ENCODE measurements around the gene ARL16. TPM values are rescaled to one million over a fixed set of nuclear protein-coding genes. Genes with fewer than 3 reads are reported as not detected.

Gene ARL16
- total RNA-seq, 4 donors from 2014 or later: 22.1 to 37.9 (median 34.3) TPM

DNA sequence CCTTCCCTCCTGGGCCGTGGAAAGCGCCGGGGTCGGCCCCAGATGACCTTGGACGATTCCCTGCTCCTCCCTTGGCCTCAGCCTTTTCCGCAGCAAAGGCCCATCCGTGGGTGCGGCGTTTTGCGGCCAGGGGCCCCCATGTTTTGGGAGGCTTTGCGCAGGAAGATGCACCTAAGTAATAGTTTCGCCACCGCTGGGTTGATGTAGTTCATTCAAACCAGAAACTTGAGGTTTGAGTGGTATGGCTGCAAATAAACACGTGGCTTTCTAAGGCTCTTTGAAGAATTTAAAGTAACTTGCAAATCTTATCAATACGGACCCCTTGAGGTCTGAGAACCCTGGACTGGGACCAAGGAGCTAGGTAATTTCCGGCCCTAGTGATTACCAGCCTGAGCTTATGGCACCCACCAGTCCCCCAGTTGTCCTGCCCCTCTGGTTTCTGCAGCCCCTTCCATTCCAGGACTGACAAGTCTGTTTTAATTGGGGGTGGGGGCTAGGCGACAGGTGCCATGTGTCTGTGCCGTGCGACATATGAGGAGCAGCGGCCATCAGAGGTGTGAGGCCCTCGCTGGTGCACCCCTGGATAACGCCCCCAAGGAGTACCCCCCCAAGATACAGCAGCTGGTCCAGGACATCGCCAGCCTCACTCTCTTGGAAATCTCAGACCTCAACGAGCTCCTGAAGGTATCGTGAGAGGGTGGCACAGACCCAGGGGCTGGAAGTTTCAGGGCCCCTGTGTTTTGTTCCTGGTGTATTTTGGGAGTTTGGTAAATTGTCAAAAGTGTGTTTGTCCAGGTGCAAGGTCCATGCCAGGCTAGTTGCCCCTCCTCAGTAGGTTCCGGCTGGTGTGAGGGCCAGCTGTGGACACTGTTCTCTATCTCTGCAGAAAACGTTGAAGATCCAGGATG is 20.4 kb upstream of the ARL16 start:
- peaks cover 0 to 65% (median 4%) of the 10 kb centered on the region in 3 donors for H3K36me3 ChIP-seq
- H3K4me1 ChIP-seq: peaks cover 0 to 36% (median 25%) of the 10 kb centered on the region in 4 donors
- WGBS, 2 donors: 27 to 39% methylated on average over 20 to 26 of the region's 27 CpGs
- TF ChIP-seq POLR2A (IDR thresholded peaks at IDR 0.05) (no peak), EP300 (IDR thresholded peaks at IDR 0.05) (no peak)
- TF ChIP-seq, protein P1, sequence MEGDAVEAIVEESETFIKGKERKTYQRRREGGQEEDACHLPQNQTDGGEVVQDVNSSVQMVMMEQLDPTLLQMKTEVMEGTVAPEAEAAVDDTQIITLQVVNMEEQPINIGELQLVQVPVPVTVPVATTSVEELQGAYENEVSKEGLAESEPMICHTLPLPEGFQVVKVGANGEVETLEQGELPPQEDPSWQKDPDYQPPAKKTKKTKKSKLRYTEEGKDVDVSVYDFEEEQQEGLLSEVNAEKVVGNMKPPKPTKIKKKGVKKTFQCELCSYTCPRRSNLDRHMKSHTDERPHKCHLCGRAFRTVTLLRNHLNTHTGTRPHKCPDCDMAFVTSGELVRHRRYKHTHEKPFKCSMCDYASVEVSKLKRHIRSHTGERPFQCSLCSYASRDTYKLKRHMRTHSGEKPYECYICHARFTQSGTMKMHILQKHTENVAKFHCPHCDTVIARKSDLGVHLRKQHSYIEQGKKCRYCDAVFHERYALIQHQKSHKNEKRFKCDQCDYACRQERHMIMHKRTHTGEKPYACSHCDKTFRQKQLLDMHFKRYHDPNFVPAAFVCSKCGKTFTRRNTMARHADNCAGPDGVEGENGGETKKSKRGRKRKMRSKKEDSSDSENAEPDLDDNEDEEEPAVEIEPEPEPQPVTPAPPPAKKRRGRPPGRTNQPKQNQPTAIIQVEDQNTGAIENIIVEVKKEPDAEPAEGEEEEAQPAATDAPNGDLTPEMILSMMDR (IDR thresholded peaks at IDR 0.05): no peak
- H3K4me3 ChIP-seq: peak overlapping the region; percentile 71 to 99 (median 92)
- DNase-seq (ENCODE audit: low spot score in 2 of 2): no peak
- H3K9me3 ChIP-seq: no peaks in the 10 kb centered on the region
- no peaks in the 10 kb centered on the region for H3K27me3 ChIP-seq
- peak overlapping the region; percentile 85 to 96 (median 95) for H3K27ac ChIP-seq

DNA sequence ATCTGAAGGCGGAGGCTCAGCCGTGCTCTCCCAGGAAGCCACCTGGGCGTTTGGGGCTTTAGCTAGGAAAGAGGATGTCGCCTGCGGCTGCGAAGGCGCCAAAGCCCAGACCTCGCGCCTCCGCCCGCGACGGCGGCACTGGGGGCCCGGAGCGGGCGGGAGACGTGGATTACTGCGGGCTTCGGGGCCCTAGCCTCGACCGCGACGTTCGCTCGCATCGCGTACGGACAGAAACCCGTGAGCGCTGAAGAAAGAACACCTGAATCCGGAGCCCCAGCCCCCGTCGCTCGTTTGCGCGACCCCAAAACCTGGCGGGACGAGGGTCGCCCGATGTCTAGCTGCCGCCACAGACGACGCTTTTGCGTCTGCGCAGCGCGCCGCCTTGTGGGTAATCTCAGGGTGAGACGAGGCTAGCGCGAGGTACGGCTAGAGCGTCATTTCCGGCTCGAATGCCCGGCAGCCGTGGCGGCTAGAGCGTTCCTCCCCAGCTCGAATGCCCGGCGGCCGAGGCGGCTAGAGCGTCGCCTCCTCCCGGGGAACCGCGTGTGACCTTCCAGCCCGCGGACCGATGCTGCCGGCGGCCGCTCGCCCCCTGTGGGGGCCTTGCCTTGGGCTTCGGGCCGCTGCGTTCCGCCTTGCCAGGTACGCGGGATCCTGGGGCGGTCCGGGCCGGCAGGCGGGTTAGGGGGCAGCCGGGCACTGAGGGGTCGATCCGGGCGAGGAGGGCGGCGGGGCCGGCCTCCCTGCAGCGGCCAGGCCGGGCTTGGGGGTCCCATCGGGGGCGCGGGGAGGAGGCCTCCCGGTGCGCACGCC is 19.5 kb upstream of the ARL16 start, which contains the start of gene MRPL12:
Gene MRPL12, plus strand, starts transcription at position 434 of the 813 bp plus-strand sequence. Its CDS starts 135 bp downstream, at position 569.
- peak; percentile 97 to 99 for TF ChIP-seq EP300 (IDR thresholded peaks at IDR 0.05)
- TF ChIP-seq, protein P1 (IDR thresholded peaks at IDR 0.05): peak; percentile 10 to 74 (median 31)
- TF ChIP-seq POLR2A (IDR thresholded peaks at IDR 0.05): peak; percentile 77 to 81
- no peaks in the 10 kb centered on the region for H3K27me3 ChIP-seq
- peak; percentile 82 to 90 for DNase-seq (ENCODE audit: low spot score in 2 of 2)
- peaks cover 0 to 69% (median 4%) of the 10 kb centered on the region in 3 donors for H3K36me3 ChIP-seq
- 1 to 3% methylated on average over 21 to 41 of the region's 102 CpGs for WGBS, 2 donors
- peaks cover 0 to 36% (median 25%) of the 10 kb centered on the region in 4 donors for H3K4me1 ChIP-seq
- peak within 1 kb of the TSS; percentile 71 to 99 (median 92) for H3K4me3 ChIP-seq
- H3K9me3 ChIP-seq: no peaks in the 10 kb centered on the region
- H3K27ac ChIP-seq: peak within 1 kb of the TSS; percentile 85 to 96 (median 95)

DNA sequence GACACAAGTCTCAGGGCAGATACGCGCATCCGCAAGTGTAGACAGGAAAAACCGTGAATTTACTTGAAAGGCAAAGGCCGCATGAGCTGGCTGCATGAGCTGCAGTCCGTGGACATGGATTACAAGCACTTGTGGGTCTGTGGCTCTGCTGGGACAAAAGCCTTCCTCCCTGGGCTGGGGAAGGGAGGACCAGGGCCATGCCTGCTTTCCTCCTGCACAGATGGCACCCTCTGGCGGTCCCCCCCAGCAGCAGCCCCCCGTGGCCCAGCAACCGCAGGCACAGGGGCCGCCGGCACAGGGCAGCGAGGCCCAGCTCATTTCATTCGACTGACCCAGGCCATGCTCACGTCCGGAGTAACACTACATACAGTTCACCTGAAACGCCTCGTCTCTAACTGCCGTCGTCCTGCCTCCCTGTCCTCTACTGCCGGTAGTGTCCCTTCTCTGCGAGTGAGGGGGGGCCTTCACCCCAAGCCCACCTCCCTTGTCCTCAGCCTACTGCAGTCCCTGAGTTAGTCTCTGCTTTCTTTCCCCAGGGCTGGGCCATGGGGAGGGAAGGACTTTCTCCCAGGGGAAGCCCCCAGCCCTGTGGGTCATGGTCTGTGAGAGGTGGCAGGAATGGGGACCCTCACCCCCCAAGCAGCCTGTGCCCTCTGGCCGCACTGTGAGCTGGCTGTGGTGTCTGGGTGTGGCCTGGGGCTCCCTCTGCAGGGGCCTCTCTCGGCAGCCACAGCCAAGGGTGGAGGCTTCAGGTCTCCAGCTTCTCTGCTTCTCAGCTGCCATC is 17.9 kb upstream of the ARL16 start:
- 74 to 77% methylated on average over 18 to 20 of the region's 23 CpGs for WGBS, 2 donors
- no peak for TF ChIP-seq EP300 (IDR thresholded peaks at IDR 0.05)
- no peak for TF ChIP-seq POLR2A (IDR thresholded peaks at IDR 0.05)
- TF ChIP-seq, protein P1 (IDR thresholded peaks at IDR 0.05): no peak
- Histone ChIP-seq H3K4me1 (peaks cover 0 to 36% (median 25%) of the 10 kb centered on the region in 4 donors), H3K9me3 (no peaks in the 10 kb centered on the region), H3K27ac (no peak overlapping the region), H3K27me3 (no peaks in the 10 kb centered on the region), H3K4me3 (peak overlapping the region in 1 of 4 donors; percentile 71), H3K36me3 (peaks cover 0 to 69% (median 9%) of the 10 kb centered on the region in 3 donors)
- no peak for DNase-seq (ENCODE audit: low spot score in 2 of 2)

DNA sequence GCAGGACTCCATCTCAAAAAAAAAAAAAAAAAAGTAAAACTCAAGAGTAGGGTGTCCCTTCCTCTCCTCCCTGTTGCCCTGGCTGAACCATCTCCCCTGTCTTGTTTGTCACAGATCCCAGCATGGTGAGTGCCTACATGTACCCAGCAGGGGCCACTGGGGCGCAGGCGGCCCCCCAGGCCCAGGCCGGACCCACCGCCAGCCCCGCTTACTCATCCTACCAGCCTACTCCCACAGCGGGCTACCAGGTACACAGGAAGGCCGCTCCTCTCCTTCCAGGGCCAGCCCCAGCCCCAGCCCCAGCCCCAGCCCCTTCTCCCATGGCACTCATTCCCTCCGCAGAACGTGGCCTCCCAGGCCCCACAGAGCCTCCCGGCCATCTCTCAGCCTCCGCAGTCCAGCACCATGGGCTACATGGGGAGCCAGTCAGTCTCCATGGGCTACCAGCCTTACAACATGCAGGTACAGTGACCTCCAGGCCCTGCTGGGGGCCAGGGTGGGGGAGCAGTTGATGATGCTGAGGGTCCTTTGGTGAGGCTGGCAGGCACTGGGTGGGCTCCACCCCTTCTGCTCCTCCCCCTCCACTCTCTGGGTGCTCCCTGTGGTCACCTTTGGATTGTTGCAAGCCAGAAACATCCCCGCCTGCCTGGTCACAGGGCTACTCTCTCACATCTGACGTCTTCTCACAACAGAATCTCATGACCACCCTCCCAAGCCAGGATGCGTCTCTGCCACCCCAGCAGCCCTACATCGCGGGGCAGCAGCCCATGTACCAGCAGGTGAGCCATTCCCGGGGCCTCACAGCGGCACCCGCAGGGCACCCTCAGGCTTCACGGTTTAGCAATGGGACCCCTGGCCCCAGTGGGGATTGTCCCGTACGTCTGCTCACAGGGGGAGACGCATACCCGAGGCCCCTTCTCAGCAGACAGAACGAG is 17.0 kb upstream of the ARL16 start:
- DNase-seq (ENCODE audit: low spot score in 2 of 2): no peak
- Histone ChIP-seq H3K4me3 (no peak overlapping the region), H3K36me3 (peaks cover 3 to 69% (median 8%) of the 10 kb centered on the region in 3 donors), H3K27me3 (no peaks in the 10 kb centered on the region), H3K27ac (no peak overlapping the region), H3K9me3 (no peaks in the 10 kb centered on the region), H3K4me1 (peaks cover 0 to 36% (median 25%) of the 10 kb centered on the region in 4 donors)
- TF ChIP-seq EP300 (IDR thresholded peaks at IDR 0.05) (no peak), POLR2A (IDR thresholded peaks at IDR 0.05) (no peak)
- TF ChIP-seq, protein P1 (IDR thresholded peaks at IDR 0.05): no peak
- 86 to 89% methylated on average over 19 to 25 of the region's 25 CpGs for WGBS, 2 donors

Data from tibial nerve (tissue), 4 donors.